Measurements from ENCODE around the gene CDC34.

- TF ChIP-seq REST (IDR thresholded peaks at IDR 0.05; ENCODE audit: low read depth) = no peak
- TF ChIP-seq TEAD4 (IDR thresholded peaks at IDR 0.05) = no peak
- TF ChIP-seq USF1 (IDR thresholded peaks at IDR 0.05) = no peak
- no peak for TF ChIP-seq EGR1 (IDR thresholded peaks at IDR 0.05)
- TF ChIP-seq YY1 (IDR thresholded peaks at IDR 0.05; ENCODE audit: low read depth) = no peak
Measured at GRCh38 chr19:524062-524674, 7.4 kb upstream of the CDC34 start.
